GM23248 (cell line): ENCODE data around the gene PACS1. TPM values are rescaled to one million over a fixed set of nuclear protein-coding genes. Genes with fewer than 3 reads are reported as not detected.
A peak's percentile ranks its signal among the peaks of the same experiment; 100 is the strongest.
"Not testable (repeated sequence)": the region's sequence is repeated elsewhere in the genome, so short reads cannot be mapped to it uniquely, and the experiment has no call there.

Experiments
- DNase-seq: peaks from one replicate; pipeline ENCODE4 v3.0.0-alpha.2; 2015
- H2AFZ ChIP-seq: fragments of 200-600 bp; sonication (generic); 2 replicates; pipeline ENCODE4 v1.6.1; 2016; ENCODE audit warnings: antibody characterized with exemption
- H3F3A ChIP-seq: fragments of 200-600 bp; sonication (generic); 2 replicates; pipeline ENCODE4 v1.6.1; 2016; ENCODE audit warnings: mild to moderate bottlenecking, antibody characterized with exemption, mixed run types; ENCODE audit not compliant: insufficient read depth
- H3K27ac ChIP-seq: fragments of 200-600 bp; sonication (generic); 2 replicates; pipeline ENCODE4 v1.5.1; 2016; ENCODE audit warnings: mild to moderate bottlenecking
- H3K27me3 ChIP-seq: fragments of 200-600 bp; sonication (generic); replicated peaks from 2 replicates; pipeline ENCODE4 v1.6.1; 2016; ENCODE audit warnings: mild to moderate bottlenecking; ENCODE audit not compliant: insufficient read depth
- H3K36me3 ChIP-seq: fragments of 200-600 bp; sonication (generic); 2 replicates; pipeline ENCODE4 v1.6.1; 2016; ENCODE audit warnings: low read depth, mild to moderate bottlenecking
- H3K4me1 ChIP-seq: fragments of 200-600 bp; sonication (generic); 2 replicates; pipeline ENCODE4 v1.6.1; 2016; ENCODE audit warnings: mild to moderate bottlenecking; ENCODE audit not compliant: insufficient read depth
- H3K4me2 ChIP-seq: fragments of 200-600 bp; sonication (generic); one replicate; pipeline ENCODE4 v1.6.1; 2016; ENCODE audit warnings: mild to moderate bottlenecking; ENCODE audit not compliant: unreplicated experiment
- H3K4me3 ChIP-seq: fragments of 200-600 bp; sonication (generic); 2 replicates; pipeline ENCODE4 v1.5.1; 2016; ENCODE audit warnings: mild to moderate bottlenecking
- H3K79me2 ChIP-seq: fragments of 200-600 bp; sonication (generic); 2 replicates; pipeline ENCODE4 v1.6.1; 2016; ENCODE audit warnings: mild to moderate bottlenecking; ENCODE audit not compliant: insufficient read depth
- H3K9ac ChIP-seq: fragments of 200-600 bp; sonication (generic); 2 replicates; pipeline ENCODE4 v1.6.1; 2016; ENCODE audit warnings: mild to moderate bottlenecking
- H3K9me2 ChIP-seq: fragments of 200-600 bp; sonication (generic); 2 replicates; pipeline ENCODE4 v1.6.1; 2016; ENCODE audit warnings: mixed run types, mild to moderate bottlenecking, moderate library complexity; ENCODE audit not compliant: insufficient read depth
- H3K9me3 ChIP-seq: fragments of 200-600 bp; sonication (generic); one replicate; pipeline ENCODE4 v1.6.1; 2017; ENCODE audit warnings: low read depth
- H4K20me1 ChIP-seq: fragments of 200-600 bp; sonication (generic); 2 replicates; pipeline ENCODE4 v1.6.0; 2016; ENCODE audit not compliant: insufficient read depth
- EZH2 ChIP-seq: fragments of 200-600 bp; sonication (generic); IDR thresholded peaks from 2 replicates; pipeline ENCODE4 v1.6.1; 2018; ENCODE audit warnings: antibody characterized with exemption, mild to moderate bottlenecking; ENCODE audit not compliant: insufficient read depth, poor library complexity, severe bottlenecking
- EZH2phosphoT487 ChIP-seq: fragments of 200-600 bp; sonication (generic); IDR thresholded peaks from 2 replicates; pipeline ENCODE4 v1.6.1; 2018; ENCODE audit warnings: antibody characterized with exemption, moderate library complexity, mild to moderate bottlenecking, low read depth; ENCODE audit not compliant: insufficient read depth
- WGBS, 2 experiments: methylation state at CpG; one replicate each; pipeline ENCODE4 v1.1.6; 2015 to 2017; ENCODE audit warnings: low lambda C conversion rate in 2 of 2, low coverage in 1 of 2; ENCODE audit errors: missing lambda C conversion rate in 2 of 2; 5-methylcytosine and 5-hydroxymethylcytosine counted together
- in situ Hi-C: fragments of 300-500 bp; cut with MboI; formaldehyde crosslinking; loops from 2 replicates; pipeline ENCODE4 v1.15.0; 2020
- polyA plus RNA-seq: library from polyadenylated mRNA; unstranded; fragments of >200 nt; fragmentation: Nextera tagmentation; extraction: Ambion mirVana; gene quantifications from 2 replicates; pipeline ENCODE4 v1.2.1, GENCODE V29; 2016
- total RNA-seq: library from RNA; depleted of rRNA; stranded (reverse); fragments of >200 nt; shearing (Covaris generic); gene quantifications from 2 replicates; pipeline ENCODE4 v1.2.3, GENCODE V29; 2014

PACS1 gene
- total and polyA plus RNA-seq, 2 experiments from 2014 or later: 33.2 to 48.9 TPM

- H3K4me3 ChIP-seq: no peak overlapping the region
- no peak for TF ChIP-seq EZH2
- no peak for TF ChIP-seq EZH2phosphoT487
- peaks cover 91% of the 10 kb centered on the region for H3K79me2 ChIP-seq
- peak overlapping the region; percentile 20 for H3K4me2 ChIP-seq
- H3K27ac ChIP-seq: no peak overlapping the region
- in situ Hi-C loops: no loop called here
- no peaks in the 10 kb centered on the region for H3K9me2 ChIP-seq
- H3K9ac ChIP-seq: no peak overlapping the region
- H2AFZ ChIP-seq: no peak overlapping the region
- no peaks in the 10 kb centered on the region for H3K9me3 ChIP-seq
- H3K36me3 ChIP-seq: no peaks in the 10 kb centered on the region
- 87 to 88% methylated on average over 2 of the region's 2 CpGs for WGBS, 2 experiments
- peaks cover 69% of the 10 kb centered on the region for H3F3A ChIP-seq
- H4K20me1 ChIP-seq: no peaks in the 10 kb centered on the region
- DNase-seq: no peak
- H3K4me1 ChIP-seq: peaks cover 79% of the 10 kb centered on the region
- H3K27me3 ChIP-seq: no peaks in the 10 kb centered on the region
Measured at GRCh38 chr11:66109294-66109693, 39.2 kb downstream of the PACS1 start.

- Histone ChIP-seq H3K4me3 (no peak overlapping the region), H3K27me3 (no peaks in the 10 kb centered on the region), H3K9ac (no peak overlapping the region), H3K9me3 (no peaks in the 10 kb centered on the region), H3F3A (peaks cover 66% of the 10 kb centered on the region), H3K27ac (no peak overlapping the region), H3K36me3 (no peaks in the 10 kb centered on the region), H3K9me2 (no peaks in the 10 kb centered on the region), H3K4me1 (peaks cover 79% of the 10 kb centered on the region), H4K20me1 (no peaks in the 10 kb centered on the region), H2AFZ (no peak overlapping the region), H3K4me2 (no peak overlapping the region), H3K79me2 (peaks cover 91% of the 10 kb centered on the region)
- WGBS, 2 experiments: 96 to 99% methylated on average over 3 of the region's 3 CpGs
- TF ChIP-seq EZH2: no peak
- TF ChIP-seq EZH2phosphoT487: no peak
- in situ Hi-C loops: no loop called here
- no peak for DNase-seq
Measured at GRCh38 chr11:66111158-66111557, 41.1 kb downstream of the PACS1 start.

- H2AFZ ChIP-seq: no peak overlapping the region
Measured at GRCh38 chr11:66112041-66112491, 42.0 kb downstream of the PACS1 start.

GRCh38 chr11:66112601-66113499, 42.8 kb downstream of the PACS1 start:
- no peaks in the 10 kb centered on the region for H3K9me2 ChIP-seq
- peak overlapping the region; percentile 25; the same call in 1 of the 2 replicates for H3K9ac ChIP-seq
- peak overlapping the region; percentile 34 for H3K4me3 ChIP-seq
- H3K79me2 ChIP-seq: peaks cover 92% of the 10 kb centered on the region
- H3F3A ChIP-seq: peaks cover 56% of the 10 kb centered on the region
- no peaks in the 10 kb centered on the region for H3K27me3 ChIP-seq
- peaks cover 73% of the 10 kb centered on the region for H3K4me1 ChIP-seq
- H2AFZ ChIP-seq: no peak overlapping the region
- DNase-seq: peak; percentile 94
- WGBS, 2 experiments: 2 to 3% methylated on average over 3 of the region's 3 CpGs
- no peaks in the 10 kb centered on the region for H3K9me3 ChIP-seq
- peak overlapping the region; percentile 72 for H3K4me2 ChIP-seq
- in situ Hi-C loops: no loop called here
- H4K20me1 ChIP-seq: no peaks in the 10 kb centered on the region
- H3K36me3 ChIP-seq: no peaks in the 10 kb centered on the region
- no peak for TF ChIP-seq EZH2
- 0 out of 2 replicates have a peak, but pooled peaks have one; percentile 50 for TF ChIP-seq EZH2phosphoT487
- H3K27ac ChIP-seq: peak overlapping the region; percentile 78

More at GRCh38 chr11:66112041-66112491, 42.0 kb downstream of the PACS1 start:
- no peak for DNase-seq
- H3K4me1 ChIP-seq: peaks cover 78% of the 10 kb centered on the region
- peak overlapping the region; percentile 72 for H3K4me2 ChIP-seq
- no peaks in the 10 kb centered on the region for H3K36me3 ChIP-seq
- H3K9me3 ChIP-seq: no peaks in the 10 kb centered on the region
- peak overlapping the region; percentile 78 for H3K27ac ChIP-seq
- no peak overlapping the region for H3K9ac ChIP-seq
- TF ChIP-seq EZH2 (no peak), EZH2phosphoT487 (no peak)
- in situ Hi-C loops: no loop called here
- peaks cover 59% of the 10 kb centered on the region for H3F3A ChIP-seq
- peak overlapping the region; percentile 34 for H3K4me3 ChIP-seq
- no peaks in the 10 kb centered on the region for H3K9me2 ChIP-seq
- H3K27me3 ChIP-seq: no peaks in the 10 kb centered on the region
- H4K20me1 ChIP-seq: no peaks in the 10 kb centered on the region
- peaks cover 91% of the 10 kb centered on the region for H3K79me2 ChIP-seq
- WGBS, 2 experiments: 61 to 67% methylated on average over 9 of the region's 9 CpGs

- H3K9me3 ChIP-seq, H3K9ac ChIP-seq, H3K36me3 ChIP-seq, H3K4me3 ChIP-seq, H3K4me2 ChIP-seq, H2AFZ ChIP-seq, in situ Hi-C loops, H3K27me3 ChIP-seq, DNase-seq, H3K9me2 ChIP-seq, H3K27ac ChIP-seq, H4K20me1 ChIP-seq: not testable (repeated sequence)
- Histone ChIP-seq H3F3A (peaks cover 60% of the 10 kb centered on the region), H3K4me1 (peaks cover 80% of the 10 kb centered on the region), H3K79me2 (peaks cover 88% of the 10 kb centered on the region)
- WGBS, 2 experiments: 80 to 94% methylated on average over 3 of the region's 3 CpGs
Measured at GRCh38 chr11:66114957-66115356, 44.9 kb downstream of the PACS1 start.
